GM23338 (cell line): ENCODE data around the gene VIL1. TPM values are rescaled to one million over a fixed set of nuclear protein-coding genes. Genes with fewer than 3 reads are reported as not detected.

Experiments used
- ATAC-seq: fragments of 200-7000 bp; cut with Tn5 transposase; 3 replicates; pipeline ENCODE4 v1.9.1; 2020
- DNase-seq: peaks from one replicate; pipeline ENCODE4 v3.0.0-alpha.2; 2015; ENCODE audit warnings: low spot score
- H2AFZ ChIP-seq: fragments of 200-600 bp; sonication (generic); 2 replicates; pipeline ENCODE4 v1.8.0; 2016; ENCODE audit warnings: antibody characterized with exemption, mild to moderate bottlenecking, moderate library complexity
- H3F3A ChIP-seq: fragments of 200-600 bp; sonication (generic); replicated peaks from 2 replicates; pipeline ENCODE4 v1.8.0; 2017; ENCODE audit warnings: antibody characterized with exemption, mixed run types, low read depth
- H3K27ac ChIP-seq: fragments of 200-600 bp; sonication (generic); 2 replicates; pipeline ENCODE4 v1.6.1; 2016; ENCODE audit warnings: low read depth
- H3K27me3 ChIP-seq: fragments of 200-600 bp; sonication (generic); 2 replicates; pipeline ENCODE4 v1.8.0; 2016; ENCODE audit warnings: mild to moderate bottlenecking, mixed run types, moderate library complexity; ENCODE audit not compliant: insufficient read depth
- H3K36me3 ChIP-seq: fragments of 200-600 bp; sonication (generic); 2 replicates; pipeline ENCODE4 v1.8.0; 2016; ENCODE audit warnings: mild to moderate bottlenecking; ENCODE audit not compliant: insufficient read depth
- H3K4me1 ChIP-seq: fragments of 200-600 bp; sonication (generic); 2 replicates; pipeline ENCODE4 v1.8.0; 2016; ENCODE audit warnings: mild to moderate bottlenecking, moderate library complexity; ENCODE audit not compliant: insufficient read depth
- H3K4me2 ChIP-seq: fragments of 200-600 bp; sonication (generic); 2 replicates; pipeline ENCODE4 v1.7.1; 2017; ENCODE audit warnings: mixed run types
- H3K4me3 ChIP-seq: fragments of 200-600 bp; sonication (generic); 2 replicates; pipeline ENCODE4 v1.6.1; 2016; ENCODE audit warnings: mixed run types
- H3K79me2 ChIP-seq: fragments of 200-600 bp; sonication (generic); replicated peaks from 2 replicates; pipeline ENCODE4 v1.8.0; 2017; ENCODE audit warnings: mild to moderate bottlenecking; ENCODE audit not compliant: insufficient read depth
- H3K9me2 ChIP-seq: fragments of 200-600 bp; sonication (generic); 2 replicates; pipeline ENCODE4 v1.8.0; 2017; ENCODE audit not compliant: insufficient read depth
- H4K20me1 ChIP-seq: fragments of 200-600 bp; sonication (generic); replicated peaks from 2 replicates; pipeline ENCODE4 v1.8.0; 2017; ENCODE audit warnings: mild to moderate bottlenecking; ENCODE audit not compliant: insufficient read depth
- H3K27ac Mint-ChIP-seq: 2 replicates; pipeline ENCODE4 v1.8.0; 2020; ENCODE audit warnings: inconsistent platforms, mild to moderate bottlenecking, moderate library complexity, mixed read lengths
- H3K27me3 Mint-ChIP-seq: 3 replicates; pipeline ENCODE4 v1.8.0; 2022; ENCODE audit warnings: low read depth, mild to moderate bottlenecking, moderate library complexity, mixed read lengths, inconsistent platforms; ENCODE audit not compliant: insufficient read depth, poor library complexity
- H3K36me3 Mint-ChIP-seq: 3 replicates; pipeline ENCODE4 v1.8.0; 2021; ENCODE audit warnings: low read depth, mild to moderate bottlenecking, inconsistent platforms, moderate library complexity, mixed read lengths
- H3K4me1 Mint-ChIP-seq: 3 replicates; pipeline ENCODE4 v1.8.0; 2020; ENCODE audit warnings: mild to moderate bottlenecking, inconsistent platforms, mixed read lengths
- H3K4me3 Mint-ChIP-seq: 3 replicates; pipeline ENCODE4 v1.8.0; 2021; ENCODE audit warnings: moderate library complexity, mild to moderate bottlenecking, inconsistent platforms, mixed read lengths
- H3K9me3 Mint-ChIP-seq: 3 replicates; pipeline ENCODE4 v1.8.0; 2020; ENCODE audit warnings: moderate library complexity, mild to moderate bottlenecking, inconsistent platforms, mixed read lengths
- CREB1 ChIP-seq: fragments of 250-450 bp; sonication (Bioruptor Pico); IDR thresholded peaks from 2 replicates; pipeline ENCODE4 v1.5.0; 2020; ENCODE audit warnings: low read depth, mild to moderate bottlenecking, moderate library complexity
- CTCF ChIP-seq, 2 experiments: fragments of 200-600 bp in 1 of 2; sonication (generic) in 1 of 2; conservative IDR thresholded peaks; 2 replicates each; pipeline versions ENCODE4 v1.5.1 to v1.6.1; 2016 to 2017; ENCODE audit warnings: antibody characterized with exemption in 2 of 2, low read depth in 2 of 2, mild to moderate bottlenecking in 2 of 2, moderate library complexity in 1 of 2
- ETS1 ChIP-seq: IDR thresholded peaks from 2 replicates; pipeline ENCODE4 v1.6.1; 2016; ENCODE audit warnings: antibody characterized with exemption
- EZH2 ChIP-seq: fragments of 200-600 bp; sonication (generic); IDR thresholded peaks from one replicate; pipeline ENCODE4 v1.8.0; 2017; ENCODE audit warnings: antibody characterized with exemption, mild to moderate bottlenecking, low read depth; ENCODE audit not compliant: unreplicated experiment
- EZH2phosphoT487 ChIP-seq: fragments of 200-600 bp; sonication (generic); IDR thresholded peaks from one replicate; pipeline ENCODE4 v1.8.1; 2018; ENCODE audit warnings: antibody characterized with exemption; ENCODE audit not compliant: unreplicated experiment
- JUNB ChIP-seq: IDR thresholded peaks from one replicate; pipeline ENCODE4 v1.6.1; 2016; ENCODE audit warnings: antibody characterized with exemption; ENCODE audit not compliant: unreplicated experiment
- NANOG ChIP-seq: IDR thresholded peaks from 2 replicates; pipeline ENCODE4 v1.6.1; 2016; ENCODE audit warnings: antibody characterized with exemption, borderline replicate concordance
- POLR2AphosphoS5 ChIP-seq: IDR thresholded peaks from 2 replicates; pipeline ENCODE4 v1.6.1; 2016; ENCODE audit warnings: antibody characterized with exemption, low read depth
- REST ChIP-seq: IDR thresholded peaks from one replicate; pipeline ENCODE4 v1.6.1; 2018; ENCODE audit warnings: antibody characterized with exemption; ENCODE audit not compliant: unreplicated experiment
- STAT1 ChIP-seq: IDR thresholded peaks from one replicate; pipeline ENCODE4 v1.6.1; 2016; ENCODE audit warnings: antibody characterized with exemption; ENCODE audit not compliant: unreplicated experiment
- ZNF114 ChIP-seq: fragments of 250-450 bp; sonication (Bioruptor Pico); IDR thresholded peaks from 2 replicates; pipeline ENCODE4 v1.5.0; 2020; ENCODE audit warnings: mild to moderate bottlenecking, moderate library complexity
- ZNF331 ChIP-seq: fragments of 250-450 bp; sonication (Bioruptor Pico); IDR thresholded peaks from 2 replicates; pipeline ENCODE4 v1.5.0; 2020; ENCODE audit warnings: low read depth, mild to moderate bottlenecking, moderate library complexity
- ZNF462 ChIP-seq: fragments of 250-450 bp; sonication (Bioruptor Pico); IDR thresholded peaks from 2 replicates; pipeline ENCODE4 v1.5.0; 2020; ENCODE audit warnings: mild to moderate bottlenecking, moderate library complexity
- polyA plus RNA-seq: library from polyadenylated mRNA; unstranded; fragments of >200 nt; fragmentation: Nextera tagmentation; extraction: Ambion mirVana; gene quantifications from 2 replicates; pipeline ENCODE4 v1.2.1, GENCODE V29; 2016
- total RNA-seq: library from RNA; depleted of rRNA; stranded (reverse); fragments of >200 nt; shearing (Covaris generic); gene quantifications from 2 replicates; pipeline ENCODE4 v1.2.3, GENCODE V29; 2014

VIL1 gene
- total and polyA plus RNA-seq, 2 experiments from 2014 or later: 3.5 to 5.9 TPM

- Histone ChIP-seq H2AFZ (no peak overlapping the region), H3K27me3 (no peaks in the 10 kb centered on the region), H3K27ac (no peak overlapping the region), H4K20me1 (no peaks in the 10 kb centered on the region; the same call in 1 of the 2 replicates), H3K4me1 (0 out of 2 replicates have a peak, but pooled peaks cover 10% of the 10 kb centered on the region), H3K4me3 (no peak overlapping the region), H3K79me2 (no peaks in the 10 kb centered on the region), H3K9me2 (no peaks in the 10 kb centered on the region), H3K4me2 (no peak overlapping the region), H3K36me3 (no peaks in the 10 kb centered on the region; the same call in none of the 2 replicates), H3F3A (no peaks in the 10 kb centered on the region)
- H3K36me3 Mint-ChIP-seq: peaks cover 18% of the 10 kb centered on the region
- H3K4me1 Mint-ChIP-seq: peaks cover 12% of the 10 kb centered on the region; the same call in 2 of the 3 replicates
- DNase-seq (no peak), ATAC-seq (no peak)
- H3K27me3 Mint-ChIP-seq: peaks cover 2% of the 10 kb centered on the region
- no peak for TF ChIP-seq JUNB
- TF ChIP-seq STAT1: no peak
- TF ChIP-seq ZNF331 (CRISPR knock-in tag): no peak
- no peak for TF ChIP-seq ZNF462 (CRISPR knock-in tag)
- TF ChIP-seq CTCF (conservative IDR thresholded peaks at IDR 0.05; ENCODE audit: low read depth in 2 of 2): no peak
- TF ChIP-seq POLR2AphosphoS5: no peak
- TF ChIP-seq ETS1: no peak
- TF ChIP-seq EZH2: no peak
- TF ChIP-seq CREB1 (CRISPR knock-in tag): no peak
- no peak for TF ChIP-seq REST
- TF ChIP-seq EZH2phosphoT487: no peak
- TF ChIP-seq NANOG: no peak
- TF ChIP-seq ZNF114 (CRISPR knock-in tag): no peak
- no peaks in the 10 kb centered on the region for H3K9me3 Mint-ChIP-seq
- no peak overlapping the region for H3K4me3 Mint-ChIP-seq
- no peak overlapping the region for H3K27ac Mint-ChIP-seq
Measured at GRCh38 chr2:218447072-218447471, 28.1 kb downstream of the VIL1 start.
